Brain microvascular endothelial cell (primary cell): ENCODE measurements around the gene LPAR3.

Experiments used
- DNase-seq: peaks from one replicate; pipeline ENCODE4 v3.0.0-alpha.2; 2020
- H3K27ac ChIP-seq: fragments of 250-450 bp; sonication (Bioruptor Pico); 2 replicates; pipeline ENCODE4 v1.5.1; 2020; ENCODE audit warnings: mild to moderate bottlenecking, moderate library complexity
- H3K27me3 ChIP-seq: fragments of 250-450 bp; sonication (Bioruptor Pico); replicated peaks from 2 replicates; pipeline ENCODE4 v1.5.1; 2020; ENCODE audit warnings: mild to moderate bottlenecking
- H3K36me3 ChIP-seq: fragments of 250-450 bp; sonication (Bioruptor Pico); replicated peaks from 2 replicates; pipeline ENCODE4 v1.5.1; 2020; ENCODE audit warnings: mild to moderate bottlenecking
- H3K4me3 ChIP-seq: 2 replicates; pipeline ENCODE4 v1.5.1; 2011; ENCODE audit warnings: low read depth, mild to moderate bottlenecking, control low read depth, low read length, moderate library complexity
- CTCF ChIP-seq: IDR thresholded peaks from 2 replicates; pipeline ENCODE4 v1.5.1; 2011; ENCODE audit warnings: low read depth, mild to moderate bottlenecking, moderate library complexity, low read length, control low read depth, inconsistent platforms; ENCODE audit errors: missing control alignments
- in situ Hi-C: cut with HindIII; loops from 2 replicates; pipeline ENCODE4 v1.10.0; 2017; ENCODE audit warnings: low sequenced_read_pairs, low pct_ligation_motif_present

Gene LPAR3

DNA sequence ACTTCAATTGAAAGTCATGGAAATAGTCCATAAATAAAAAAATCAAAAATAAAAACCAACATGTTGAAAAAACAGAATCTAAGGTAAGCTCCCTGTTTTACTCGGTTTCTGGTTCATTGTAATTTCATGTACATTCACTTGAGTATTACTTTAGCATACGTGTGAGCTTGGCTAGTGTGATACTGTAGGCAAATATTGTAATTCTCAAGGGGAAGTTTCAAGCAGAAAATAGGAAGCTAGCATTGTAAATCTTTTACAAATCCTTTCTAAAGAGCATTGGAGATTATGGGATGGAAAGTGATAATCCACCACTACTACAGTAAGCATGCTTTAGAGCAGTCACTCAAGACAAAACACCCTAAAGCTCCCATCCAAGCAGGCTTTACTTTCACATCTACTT, 3.3 kb upstream of the LPAR3 start:
- peaks cover 40% of the 10 kb centered on the region for H3K27me3 ChIP-seq
- H3K4me3 ChIP-seq = no peak overlapping the region
- H3K27ac ChIP-seq = no peak overlapping the region
- no peak for DNase-seq
- no peaks in the 10 kb centered on the region for H3K36me3 ChIP-seq
- in situ Hi-C loops = no loop called here
- no peak for TF ChIP-seq CTCF

GRCh38 chr1:84890566-84890965, 2.4 kb downstream of the LPAR3 start:
- H3K4me3 ChIP-seq = no peak overlapping the region
- peaks cover 38% of the 10 kb centered on the region for H3K27me3 ChIP-seq
- TF ChIP-seq CTCF = no peak
- no peak overlapping the region for H3K27ac ChIP-seq
- no peak for DNase-seq
- in situ Hi-C loops = no loop called here
- no peaks in the 10 kb centered on the region for H3K36me3 ChIP-seq

- TF ChIP-seq CTCF = no peak
- in situ Hi-C loops = no loop called here
These were observed 3.6 kb downstream of the LPAR3 start for GRCh38 chr1:84889437-84889836.

DNA sequence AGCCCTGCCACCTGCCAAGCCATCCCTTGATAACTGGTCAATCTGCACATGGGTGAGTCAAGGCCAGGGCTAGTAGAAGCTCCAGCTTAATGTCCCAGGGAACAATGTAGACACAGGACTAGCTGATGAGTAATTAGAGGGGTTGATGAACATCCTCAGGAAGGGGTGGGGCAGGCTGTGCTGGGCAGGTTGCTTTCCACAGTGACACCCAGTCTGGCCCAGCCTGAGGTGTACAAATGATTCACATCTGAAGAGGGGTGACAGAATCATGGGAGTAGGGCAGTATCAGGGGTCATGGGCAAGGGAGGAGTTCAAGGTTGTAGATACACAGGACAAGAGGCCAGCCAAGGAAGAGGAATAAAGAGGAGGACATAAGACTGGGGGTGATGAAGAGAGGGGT, 4.3 kb downstream of the LPAR3 start:
- Histone ChIP-seq H3K4me3 (no peak overlapping the region), H3K27ac (no peak overlapping the region), H3K27me3 (peaks cover 20% of the 10 kb centered on the region), H3K36me3 (no peaks in the 10 kb centered on the region)
- no peak for DNase-seq
- in situ Hi-C loops = no loop called here
- TF ChIP-seq CTCF = no peak

More at GRCh38 chr1:84889437-84889836, 3.6 kb downstream of the LPAR3 start:
- DNase-seq = no peak
- Histone ChIP-seq H3K36me3 (no peaks in the 10 kb centered on the region), H3K27me3 (peaks cover 26% of the 10 kb centered on the region), H3K27ac (no peak overlapping the region), H3K4me3 (no peak overlapping the region)

DNA sequence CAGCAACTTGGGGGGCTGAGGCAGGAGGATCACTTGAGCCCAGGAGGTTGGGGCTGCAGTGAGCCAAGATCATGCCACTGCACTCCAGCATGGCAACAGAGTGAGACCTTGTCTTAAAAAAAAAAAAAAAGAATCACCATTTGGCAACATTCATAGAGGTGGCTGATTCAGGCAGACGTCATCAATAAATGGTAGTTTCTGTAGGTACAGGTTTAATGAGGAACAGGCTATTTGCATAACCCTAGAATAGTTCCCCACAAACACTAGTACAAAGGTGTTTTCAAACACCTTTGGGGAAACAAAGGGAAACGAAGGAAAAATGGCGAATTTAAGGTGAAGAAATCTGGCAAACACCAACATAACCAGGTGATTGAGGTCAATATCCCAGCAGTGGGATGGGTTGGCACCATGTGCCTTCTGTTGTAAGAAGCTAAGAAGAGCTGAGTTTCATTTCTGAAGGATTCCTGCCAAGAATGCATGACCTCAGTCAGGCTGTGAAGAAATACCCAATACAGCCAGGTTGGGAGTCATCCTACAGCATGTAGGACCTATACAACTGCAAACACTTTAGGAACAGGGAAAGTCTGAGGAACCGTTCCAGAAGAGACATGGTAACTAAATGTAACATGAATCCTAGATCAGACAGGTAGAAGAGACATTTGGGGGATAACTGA, 5.6 kb downstream of the LPAR3 start:
- no peak for TF ChIP-seq CTCF
- H3K27ac ChIP-seq = no peak overlapping the region
- in situ Hi-C loops = no loop called here
- no peaks in the 10 kb centered on the region for H3K36me3 ChIP-seq
- no peak for DNase-seq
- H3K4me3 ChIP-seq = no peak overlapping the region
- H3K27me3 ChIP-seq = peaks cover 6% of the 10 kb centered on the region

- no peak overlapping the region for H3K4me3 ChIP-seq
- H3K27ac ChIP-seq = no peak overlapping the region
- H3K27me3 ChIP-seq = no peaks in the 10 kb centered on the region
- no peak for TF ChIP-seq CTCF
- in situ Hi-C loops = no loop called here
- DNase-seq = no peak
- no peaks in the 10 kb centered on the region for H3K36me3 ChIP-seq
These were observed 7.5 kb downstream of the LPAR3 start for GRCh38 chr1:84885469-84885868.
